Measurements from ENCODE around the gene FSD1L.
A peak's percentile ranks its signal among the peaks of the same experiment; 100 is the strongest.
"Not testable (repeated sequence)": the region's sequence is repeated elsewhere in the genome, so short reads cannot be mapped to it uniquely, and the experiment has no call there.

FSD1L gene

DNA sequence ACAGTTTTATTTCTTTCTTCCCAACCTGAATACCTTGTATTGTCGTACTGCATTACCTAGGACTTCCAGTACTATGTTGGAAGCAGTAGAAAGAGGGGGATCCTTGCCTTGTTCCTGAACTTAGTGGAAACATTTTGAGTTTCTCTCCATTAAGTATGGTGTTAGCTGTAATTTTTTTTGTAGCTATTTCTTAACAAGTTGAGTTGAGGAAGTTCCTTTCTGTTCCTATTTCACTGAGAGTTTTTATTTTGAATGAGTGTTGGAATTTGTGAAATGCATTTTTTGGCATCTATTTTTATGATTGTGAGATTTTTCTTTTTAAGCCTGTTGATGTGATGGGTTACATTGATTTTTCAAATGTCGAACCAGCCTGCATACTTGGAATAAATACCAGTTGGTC is 49.0 kb downstream of the FSD1L start:
- no peak for DNase-seq

DNA sequence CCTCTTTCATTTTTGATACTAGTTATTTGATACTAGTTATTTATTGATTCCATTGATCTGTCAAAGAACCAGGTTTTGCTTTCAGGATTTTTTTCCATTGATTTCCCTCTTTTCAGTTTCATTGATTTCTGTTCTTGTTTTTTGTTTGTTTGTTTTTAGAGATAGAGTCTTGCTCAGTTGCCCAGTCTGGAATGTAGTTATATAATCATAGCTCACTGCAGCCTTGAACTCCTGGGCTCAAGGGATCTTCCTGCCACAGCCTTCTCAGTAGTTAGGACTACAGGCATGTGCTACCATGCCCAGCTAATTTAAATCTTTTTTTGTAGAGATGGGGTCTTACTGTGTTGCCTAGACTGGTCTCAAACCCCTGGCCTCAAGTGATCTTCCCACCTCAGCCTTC is 49.9 kb downstream of the FSD1L start:
- DNase-seq, result no peak

DNA sequence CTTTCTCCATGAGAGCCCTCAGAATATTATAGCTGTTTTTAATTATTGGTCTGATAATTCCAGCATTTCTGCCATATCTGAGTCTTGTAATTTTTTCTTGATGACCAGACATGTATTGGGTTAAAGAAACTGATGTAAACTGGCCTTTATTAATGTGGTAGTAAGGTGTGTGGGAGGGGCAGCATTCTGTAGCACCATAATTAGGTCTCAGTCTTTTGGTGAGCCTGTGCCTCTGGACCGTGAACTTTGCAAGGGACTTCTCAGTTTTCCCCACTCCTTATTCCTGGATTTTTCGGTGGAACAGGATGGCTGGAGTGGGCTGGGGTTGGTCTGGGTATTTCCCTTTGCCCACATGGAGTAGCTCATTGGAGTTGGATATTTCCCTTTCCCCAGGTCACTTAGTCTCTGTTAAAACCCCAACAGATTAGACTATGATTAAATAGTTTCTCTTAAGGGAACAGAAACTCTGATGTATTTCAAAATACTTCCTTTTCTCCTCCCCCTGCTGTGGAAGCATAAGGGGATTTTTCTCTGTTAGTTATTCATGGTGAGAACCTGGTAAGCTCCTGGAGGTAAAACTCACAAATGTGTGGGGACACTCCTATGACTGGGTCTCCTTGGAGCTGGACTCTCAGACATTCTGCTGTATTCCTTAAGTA is 52.4 kb downstream of the FSD1L start:
- no peak for DNase-seq

DNA sequence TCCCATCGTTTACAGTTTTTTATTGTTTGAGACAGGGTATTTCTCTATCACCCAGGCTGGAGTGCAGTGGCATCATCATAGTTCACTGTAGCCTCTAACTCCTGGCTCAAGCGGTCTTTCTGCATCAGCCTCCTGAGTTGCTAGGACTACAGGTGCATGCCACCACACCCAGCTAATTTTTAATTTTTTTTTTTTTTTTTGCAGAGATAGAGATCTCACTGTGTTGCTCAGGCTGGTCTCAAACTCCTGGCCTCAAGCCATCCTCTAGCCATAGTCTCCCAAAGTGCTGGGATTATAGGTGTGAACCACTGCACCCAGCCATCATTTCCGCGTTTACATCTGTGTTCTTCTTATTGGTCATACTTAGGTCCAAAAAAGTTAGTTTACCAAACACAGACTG is 53.6 kb downstream of the FSD1L start:
- DNase-seq, result no peak

DNA sequence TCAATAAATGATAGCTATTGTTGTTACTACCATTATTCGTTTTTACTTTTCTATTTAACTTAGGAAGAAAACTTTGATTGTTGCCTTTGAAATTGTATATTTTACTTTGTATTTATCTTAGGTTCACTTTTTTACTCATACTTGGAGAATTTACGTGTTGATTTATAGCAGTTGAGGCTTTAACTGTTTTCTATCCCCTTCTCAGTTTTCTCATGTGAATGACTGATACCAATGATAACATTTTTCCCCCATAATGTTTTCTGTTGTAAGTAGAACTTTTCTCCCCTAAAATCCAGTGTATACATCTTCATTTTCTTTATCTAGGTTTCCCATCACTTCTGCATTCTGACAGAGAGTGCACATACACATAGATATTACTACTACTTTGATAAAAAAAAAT is 54.4 kb downstream of the FSD1L start:
- DNase-seq, result no peak

DNA sequence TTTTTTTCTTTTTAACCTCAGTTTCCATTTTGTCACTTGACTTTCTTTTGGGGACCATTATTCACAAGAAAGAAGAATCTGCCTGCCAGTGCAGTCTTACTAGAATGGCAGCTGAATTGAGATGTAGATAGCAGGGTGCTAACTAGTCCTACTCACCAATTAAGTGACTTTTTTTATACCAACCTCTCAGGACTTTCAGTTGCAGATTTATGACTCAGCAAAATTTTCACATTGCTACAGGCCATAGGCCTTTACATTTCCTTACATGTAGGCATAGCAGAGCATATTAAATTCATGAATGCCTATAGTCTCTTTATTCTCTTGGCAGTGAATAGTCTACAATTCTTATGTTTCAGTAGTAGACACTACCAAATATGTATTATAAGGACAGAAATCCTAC is 56.0 kb downstream of the FSD1L start:
- DNase-seq, result no peak

DNA sequence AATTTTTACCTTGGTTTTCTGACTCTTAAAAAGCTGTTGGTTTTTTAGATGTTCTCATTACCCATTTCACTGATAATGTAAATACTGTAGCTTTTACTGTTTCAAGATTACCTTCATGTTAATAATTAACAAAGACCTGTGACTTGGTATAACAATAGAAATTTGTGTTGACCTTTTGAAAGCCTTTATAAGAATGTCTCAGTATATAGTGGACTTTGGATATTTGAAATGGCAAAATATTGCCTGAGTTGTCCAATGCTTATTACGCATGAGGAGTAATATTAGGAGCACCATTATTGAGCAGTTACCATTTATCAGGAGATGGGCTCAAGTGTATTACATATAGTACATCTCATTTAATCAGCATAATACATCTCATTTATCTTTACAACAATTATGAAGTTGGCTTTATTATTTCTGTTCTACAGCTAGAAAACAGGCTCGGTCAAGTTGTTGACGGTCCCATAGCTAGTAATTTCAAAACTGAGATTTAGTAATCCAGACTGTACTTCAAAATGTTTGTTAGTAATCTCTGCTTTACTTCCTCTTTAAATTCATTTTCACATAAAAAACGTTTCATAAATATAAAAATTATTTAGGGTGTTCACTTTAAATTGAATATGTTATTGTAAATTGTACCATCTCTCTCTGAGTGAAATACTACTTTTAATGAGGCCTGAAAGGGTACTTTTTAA is 59.4 kb downstream of the FSD1L start:
- DNase-seq, result no peak

DNA sequence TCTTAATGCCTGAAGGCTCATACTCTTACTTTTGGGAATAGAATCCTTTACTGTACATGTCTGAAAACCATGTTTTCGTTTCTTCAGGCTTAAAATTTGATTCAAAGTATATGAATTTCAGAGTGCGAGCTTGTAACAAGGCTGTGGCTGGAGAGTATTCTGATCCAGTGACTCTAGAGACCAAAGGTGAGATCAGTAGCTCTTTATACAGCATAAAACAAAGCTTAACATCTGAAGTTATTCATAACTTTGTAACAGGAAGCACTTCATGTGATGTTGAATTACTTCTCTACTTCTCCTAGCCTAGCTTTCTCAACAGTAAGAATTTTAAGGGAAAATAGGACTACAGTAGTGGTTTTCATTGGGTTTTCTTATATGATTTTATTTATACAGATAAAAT is 60.7 kb downstream of the FSD1L start:
- DNase-seq, result no peak

DNA sequence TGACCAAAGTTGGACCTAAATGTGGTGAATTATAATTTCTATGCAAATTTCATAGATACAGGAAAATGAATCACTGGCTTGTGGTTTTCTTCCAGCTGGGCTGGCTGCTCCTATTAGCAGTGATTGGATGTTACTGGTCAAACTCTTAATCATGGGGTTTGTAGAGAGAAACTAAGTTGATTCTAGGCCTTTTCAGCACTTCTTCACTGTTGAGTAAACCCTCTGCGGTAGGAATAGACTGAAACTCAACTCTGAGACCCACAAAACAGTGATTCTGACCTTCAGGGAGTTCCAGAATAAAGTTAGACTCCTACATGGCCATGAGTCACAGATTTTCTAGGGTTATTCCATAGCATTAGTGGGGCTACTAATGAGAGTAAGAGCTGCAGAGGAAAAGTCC is 62.2 kb downstream of the FSD1L start:
- no peak for DNase-seq

DNA sequence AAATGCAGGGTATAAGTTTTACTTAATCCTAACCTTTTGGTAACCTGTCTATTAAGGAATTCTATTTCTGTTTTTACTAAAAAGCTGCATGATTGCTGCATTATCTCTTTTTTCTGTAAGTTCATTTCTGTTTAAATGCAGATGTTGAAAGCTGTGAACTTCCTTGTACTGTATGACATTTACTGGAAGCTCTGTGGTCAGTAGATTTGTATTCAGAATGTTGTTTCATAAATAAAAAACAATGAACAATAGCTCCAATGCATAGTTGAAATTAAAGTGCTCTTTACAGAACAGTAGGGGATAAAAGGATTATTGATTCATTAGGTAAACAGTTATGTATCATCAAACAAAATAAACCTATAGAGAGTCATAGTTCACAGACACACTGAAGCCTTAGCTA is 63.6 kb downstream of the FSD1L start:
- DNase-seq, result no peak

DNA sequence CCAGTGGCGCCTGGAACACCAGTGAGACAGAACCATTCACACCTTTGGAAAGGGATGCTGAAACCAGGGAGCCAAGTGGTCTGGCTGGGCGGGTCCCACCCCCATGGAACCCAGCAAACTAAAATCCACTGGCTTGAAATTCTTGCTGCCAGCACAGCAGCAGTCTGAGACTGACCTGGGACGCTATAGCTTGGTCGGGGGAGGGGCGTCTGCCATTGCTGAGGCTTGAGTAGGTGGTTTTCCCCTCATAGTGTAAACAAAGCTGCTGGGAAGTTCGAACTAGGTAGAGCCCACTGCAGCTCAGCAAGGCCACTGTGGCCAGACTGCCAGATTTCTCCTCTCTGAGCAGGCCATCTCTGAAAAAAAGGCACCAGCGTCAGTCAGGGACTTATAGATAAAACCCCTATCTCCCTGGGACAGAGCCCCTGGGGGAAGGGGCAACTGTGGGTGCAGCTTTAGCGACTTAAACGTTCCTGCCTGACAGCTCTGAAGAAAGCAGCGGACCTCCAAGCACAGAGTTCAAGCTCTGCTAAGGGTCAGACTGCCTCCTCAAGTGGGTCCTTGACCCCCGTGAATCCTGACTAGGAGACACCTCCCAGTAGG is 68.1 kb downstream of the FSD1L start:
- DNase-seq, result no peak

DNA sequence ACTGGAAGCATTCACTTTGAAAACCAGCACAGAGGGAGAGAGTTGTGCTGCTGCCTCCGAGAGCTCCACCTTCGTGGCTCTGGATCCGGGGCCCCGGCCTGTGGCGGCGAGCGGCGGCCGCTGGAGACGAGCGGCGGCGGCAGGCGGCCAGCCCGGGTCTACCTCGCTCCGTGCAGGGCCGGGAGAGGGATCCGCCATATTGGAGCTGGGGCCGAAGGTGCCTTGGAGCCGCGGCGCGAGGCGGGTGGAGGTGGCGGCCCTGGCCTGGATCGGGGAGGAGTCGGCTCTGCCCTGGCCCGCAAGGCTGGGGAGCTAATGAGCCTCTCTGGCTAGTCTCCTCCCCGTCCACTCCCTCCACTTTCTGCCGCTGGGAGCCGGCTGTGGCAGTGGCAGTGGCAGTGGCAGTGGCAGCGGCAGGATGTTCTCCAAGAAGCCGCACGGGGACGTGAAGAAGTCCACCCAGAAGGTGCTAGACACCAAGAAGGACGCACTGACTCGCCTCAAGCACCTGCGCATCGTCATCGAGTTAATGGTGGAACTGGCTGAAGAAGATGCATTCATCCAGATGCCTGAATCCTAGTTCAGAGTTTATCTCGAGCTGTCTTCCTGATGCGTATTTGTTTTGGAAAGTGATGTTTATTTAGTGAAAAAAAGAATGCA is 72.0 kb downstream of the FSD1L start:
- peak in 1 of 2 experiments; percentile 8 for DNase-seq

DNA sequence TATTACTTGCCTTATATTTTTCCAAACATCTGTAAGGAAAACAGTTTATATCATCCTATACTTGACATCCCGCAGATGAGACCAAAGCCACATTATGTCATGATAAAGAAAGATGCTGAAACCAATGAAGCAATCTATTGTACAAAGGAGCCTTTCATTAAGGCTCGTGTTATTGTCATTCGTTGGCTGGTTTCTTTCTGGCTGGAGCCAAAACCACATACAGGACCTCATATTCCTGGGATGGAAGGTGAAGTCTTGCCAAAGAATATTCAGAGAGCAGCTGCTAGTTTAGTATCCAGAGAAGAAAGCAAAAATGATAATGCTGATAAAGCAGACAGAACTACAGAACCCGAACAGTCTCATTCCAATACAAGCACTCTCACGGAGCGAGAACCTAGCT is 73.2 kb downstream of the FSD1L start:
- DNase-seq, result not testable (repeated sequence)

DNA sequence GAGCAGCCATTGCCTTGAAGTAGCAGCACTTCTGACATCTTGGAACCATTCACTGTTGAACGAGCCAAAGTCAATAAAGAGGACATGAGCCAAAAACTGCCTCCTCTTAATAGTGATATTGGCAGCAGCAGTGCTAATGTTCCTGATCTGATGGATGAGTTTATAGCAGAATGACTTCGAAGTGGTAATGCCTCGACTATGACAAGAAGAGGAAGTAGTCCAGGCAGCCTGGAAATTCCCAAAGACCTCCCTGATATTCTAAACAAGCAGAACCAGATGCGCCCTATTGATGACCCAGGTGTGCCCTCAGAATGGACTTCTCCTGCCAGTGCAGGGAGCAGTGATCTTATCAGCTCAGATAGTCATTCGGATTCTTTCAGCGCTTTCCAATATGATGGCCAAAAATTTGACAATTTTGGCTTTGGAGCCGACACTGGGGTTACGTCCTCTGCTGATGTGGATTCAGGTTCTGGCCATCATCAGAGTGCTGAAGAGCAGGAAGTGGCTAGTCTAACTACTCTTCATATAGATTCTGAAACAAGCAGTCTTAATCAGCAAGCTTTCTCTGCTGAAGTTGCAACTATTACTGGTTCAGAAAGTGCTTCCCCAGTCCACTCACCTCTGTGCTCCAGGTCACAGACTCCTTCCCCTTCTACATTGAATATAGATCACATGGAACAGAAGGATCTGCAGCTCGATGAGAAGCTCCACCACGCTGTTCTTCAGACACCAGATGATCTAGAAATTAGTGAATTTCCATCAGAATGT is 75.0 kb downstream of the FSD1L start:
- not testable (repeated sequence) for DNase-seq

DNA sequence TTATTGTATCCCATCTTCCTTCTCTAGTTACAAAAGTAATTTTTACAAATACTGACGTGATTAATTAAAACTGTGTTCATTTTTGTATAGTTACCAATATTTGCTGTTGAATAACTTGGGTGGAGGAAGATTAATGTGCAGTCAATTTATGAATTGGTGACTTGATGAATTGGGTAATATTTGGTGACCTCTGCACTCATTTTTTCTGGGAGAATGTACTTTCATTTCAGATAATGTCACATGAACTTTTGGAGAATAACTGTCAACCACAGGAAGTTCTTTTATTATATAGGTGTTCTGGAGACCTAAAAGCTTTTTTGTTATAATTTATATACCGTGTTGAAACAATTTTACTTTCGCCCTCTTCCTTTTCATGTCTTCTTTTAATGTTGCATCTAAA is 83.7 kb downstream of the FSD1L start:
- DNase-seq, result no peak

DNA sequence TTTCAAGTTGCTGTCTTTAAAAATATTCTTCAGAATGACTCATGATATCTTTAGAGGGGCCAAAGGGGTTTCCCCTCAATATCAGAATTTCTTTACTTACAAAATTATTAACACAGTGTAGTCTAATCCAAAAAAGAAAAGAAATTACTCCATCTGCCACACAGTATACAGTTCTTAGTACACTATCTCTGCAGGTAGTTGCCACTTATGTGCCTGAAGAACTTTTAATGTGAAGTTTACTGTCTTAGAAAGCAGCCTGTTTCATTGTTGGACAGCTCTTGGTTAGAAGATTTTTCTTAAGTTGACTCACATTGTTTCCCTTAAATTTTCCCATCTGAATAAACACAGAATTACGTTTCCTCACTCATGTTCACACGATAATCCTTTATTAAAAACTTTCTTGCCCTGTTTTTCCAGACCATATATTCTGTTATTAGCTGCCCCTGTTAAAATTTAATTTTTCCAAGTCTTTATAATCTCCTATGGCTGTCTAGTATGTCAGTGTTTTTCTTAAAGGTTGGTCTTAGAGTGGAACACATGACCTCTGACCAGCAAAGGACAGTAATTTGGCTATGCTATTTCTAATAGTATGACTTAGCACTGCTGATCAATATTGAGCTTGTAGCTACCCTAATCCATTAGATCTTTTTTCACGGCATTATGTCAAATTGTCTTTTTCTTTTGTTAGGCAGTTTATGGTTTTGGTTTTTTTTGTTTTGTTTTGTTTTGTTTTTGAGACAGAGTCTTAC is 88.3 kb downstream of the FSD1L start:
- DNase-seq, result no peak

DNA sequence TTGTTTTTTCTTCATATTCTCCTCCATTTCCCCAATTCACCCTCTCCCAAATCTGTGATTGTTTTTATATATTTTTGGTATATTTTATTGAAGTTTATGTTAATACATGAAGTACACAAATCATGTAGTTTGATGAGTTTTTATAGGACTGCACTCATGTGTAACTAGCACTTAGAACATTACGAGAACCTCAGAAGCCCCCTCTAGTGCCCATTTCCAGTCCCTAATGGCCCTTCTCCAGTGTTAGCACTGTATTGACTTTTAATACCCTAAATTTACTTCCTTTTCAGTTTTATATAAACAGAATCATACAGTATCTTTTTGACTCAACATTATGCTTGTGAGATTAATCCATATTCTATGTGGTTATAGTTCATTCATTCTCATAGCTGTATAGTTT is 91.6 kb downstream of the FSD1L start:
- no peak for DNase-seq

DNA sequence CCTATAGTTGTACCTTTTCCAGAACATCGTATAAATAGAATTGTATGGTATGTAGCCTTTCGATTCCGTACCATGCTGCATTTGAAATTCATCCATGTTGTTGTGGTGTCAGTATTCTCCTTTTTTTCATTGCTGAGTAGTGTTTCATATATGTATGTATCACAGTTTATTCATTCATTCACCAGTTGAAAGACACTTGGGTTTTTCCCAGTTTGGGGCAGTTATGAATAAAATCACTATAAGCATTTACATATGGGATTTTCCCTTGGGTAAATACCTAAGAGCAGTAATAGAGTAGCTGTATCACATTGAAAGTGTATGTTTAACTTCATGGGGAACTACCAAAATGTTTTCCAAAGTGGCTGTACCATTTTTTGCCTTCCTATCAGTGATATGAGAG is 94.0 kb downstream of the FSD1L start:
- DNase-seq, result no peak

DNA sequence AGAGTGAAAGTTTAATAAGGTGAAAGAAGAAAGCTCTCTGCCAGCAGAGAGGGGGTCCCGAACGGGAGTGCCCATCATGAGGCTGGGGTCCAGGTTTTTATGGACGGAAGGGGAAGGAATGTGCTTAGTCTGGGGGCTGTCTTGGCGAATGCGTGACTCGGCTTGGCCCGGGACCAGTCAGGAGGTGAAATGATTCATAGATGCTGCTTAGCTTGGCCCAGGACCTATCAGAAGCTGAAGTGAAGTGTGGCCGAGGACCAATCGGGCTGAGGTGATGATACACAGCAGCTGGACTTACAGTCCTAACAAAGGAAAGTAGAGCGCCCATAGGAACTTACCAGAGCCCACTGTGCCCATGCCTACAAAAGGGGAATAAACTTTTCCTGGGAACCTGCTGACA is 106.2 kb downstream of the FSD1L start:
- DNase-seq, result no peak

DNA sequence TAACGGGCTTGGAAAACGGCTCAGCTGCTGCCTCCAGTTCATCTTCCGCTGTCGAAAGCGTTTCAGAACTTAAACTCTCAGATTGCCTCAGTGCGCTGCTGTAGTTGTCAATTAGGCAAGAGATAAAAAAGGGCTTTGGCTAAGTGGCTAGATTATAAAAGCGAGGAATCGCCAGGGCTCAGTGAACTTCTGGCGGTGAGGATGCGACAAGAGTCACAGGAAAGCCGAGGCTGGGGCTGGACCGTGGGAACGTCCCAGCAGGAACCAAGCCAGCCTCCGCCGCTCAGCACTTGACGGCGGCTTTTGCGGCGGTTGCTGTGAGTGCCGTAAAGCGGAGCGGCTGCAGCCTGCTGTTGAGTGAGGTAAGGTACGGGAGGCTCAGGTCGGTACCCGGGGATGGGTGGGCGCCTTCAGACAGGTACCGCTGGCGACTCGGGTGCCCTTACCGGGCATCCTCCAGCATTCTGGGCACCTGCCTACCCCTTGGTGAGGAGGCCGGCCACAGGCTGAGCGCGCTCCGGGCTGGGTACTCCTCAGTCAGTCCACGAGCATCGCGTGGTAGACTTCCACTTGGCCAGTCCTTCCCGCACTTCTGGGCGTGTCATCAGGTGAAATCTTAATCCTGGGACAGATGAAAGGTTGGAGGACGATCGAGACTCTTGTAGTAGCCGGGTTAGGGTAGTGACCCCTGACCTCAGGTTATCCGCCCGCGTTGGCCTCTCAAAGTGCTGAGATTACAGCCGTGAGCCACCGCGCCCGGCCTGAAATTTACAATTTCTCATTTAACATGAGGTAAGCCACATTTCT is 110.2 kb downstream of the FSD1L start, which contains the start of gene FKTN:
Gene FKTN (plus strand): TSS at position 328 of the 807 bp plus-strand sequence. CDS start 16,902 bp downstream, outside the sequence.
- DNase-seq, result peak; percentile 67 to 89

DNA sequence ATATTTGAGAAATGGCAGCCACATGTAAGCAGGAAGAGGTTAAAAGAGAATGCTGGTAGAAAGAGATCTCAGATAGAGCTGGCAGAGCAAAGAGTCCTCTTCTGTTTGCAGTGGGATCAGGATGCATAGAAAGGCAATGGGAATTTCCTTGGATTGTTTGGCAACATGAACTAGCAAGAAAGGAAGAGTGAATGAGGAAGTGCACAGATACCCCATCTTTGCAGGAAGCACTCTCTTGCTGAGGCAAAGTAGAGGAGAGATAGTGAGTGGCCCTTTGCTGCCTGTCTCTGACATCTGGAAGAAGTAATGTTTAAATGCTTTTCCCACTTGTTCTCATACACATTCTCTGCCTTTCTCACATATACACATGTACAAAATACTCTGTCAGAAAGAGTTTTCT is 124.6 kb downstream of the FSD1L start:
- DNase-seq, result no peak
